ENCODE measurements around the gene CHD5. TPM values are rescaled to one million over a fixed set of nuclear protein-coding genes. Genes with fewer than 3 reads are reported as not detected.

The CHD5 gene
- total and polyA plus RNA-seq, 2 of the 13 experiments (the other 11 are each of a cell fraction or from before 2014, with no cell fraction given), result 0.02 to 0.21 TPM

DNA sequence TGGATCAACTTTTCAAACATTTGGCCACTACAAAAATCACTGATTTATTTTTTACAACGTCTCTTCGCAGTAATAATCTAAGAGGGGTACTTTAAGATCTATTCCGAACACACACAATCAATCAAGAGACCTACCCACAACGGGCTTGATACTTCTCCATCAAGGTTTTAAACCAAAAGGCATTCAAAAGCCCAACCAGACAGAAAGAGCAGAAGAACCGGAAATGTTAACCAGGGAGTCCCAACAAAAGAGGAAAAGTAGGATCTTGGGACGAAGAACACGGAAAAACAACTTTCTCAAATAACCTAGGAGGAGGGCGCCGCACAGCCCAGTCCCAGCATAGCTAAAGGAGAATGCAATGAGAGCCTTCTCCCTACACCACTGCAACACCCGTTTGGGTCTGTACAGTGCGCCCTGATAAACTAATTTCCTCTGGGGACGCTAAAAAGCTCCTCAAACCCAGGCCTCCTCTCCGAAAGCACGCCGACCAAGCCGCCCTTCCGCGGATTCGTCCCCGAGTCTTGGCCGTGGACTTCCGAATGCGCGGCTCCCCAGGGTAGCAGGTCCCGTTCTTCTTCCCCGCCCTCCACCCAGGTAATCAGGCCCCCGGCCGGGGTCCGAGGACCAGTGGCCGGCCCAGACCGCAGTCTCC is 18.7 kb upstream of the CHD5 start (continued):
- TF ChIP-seq, protein P1, sequence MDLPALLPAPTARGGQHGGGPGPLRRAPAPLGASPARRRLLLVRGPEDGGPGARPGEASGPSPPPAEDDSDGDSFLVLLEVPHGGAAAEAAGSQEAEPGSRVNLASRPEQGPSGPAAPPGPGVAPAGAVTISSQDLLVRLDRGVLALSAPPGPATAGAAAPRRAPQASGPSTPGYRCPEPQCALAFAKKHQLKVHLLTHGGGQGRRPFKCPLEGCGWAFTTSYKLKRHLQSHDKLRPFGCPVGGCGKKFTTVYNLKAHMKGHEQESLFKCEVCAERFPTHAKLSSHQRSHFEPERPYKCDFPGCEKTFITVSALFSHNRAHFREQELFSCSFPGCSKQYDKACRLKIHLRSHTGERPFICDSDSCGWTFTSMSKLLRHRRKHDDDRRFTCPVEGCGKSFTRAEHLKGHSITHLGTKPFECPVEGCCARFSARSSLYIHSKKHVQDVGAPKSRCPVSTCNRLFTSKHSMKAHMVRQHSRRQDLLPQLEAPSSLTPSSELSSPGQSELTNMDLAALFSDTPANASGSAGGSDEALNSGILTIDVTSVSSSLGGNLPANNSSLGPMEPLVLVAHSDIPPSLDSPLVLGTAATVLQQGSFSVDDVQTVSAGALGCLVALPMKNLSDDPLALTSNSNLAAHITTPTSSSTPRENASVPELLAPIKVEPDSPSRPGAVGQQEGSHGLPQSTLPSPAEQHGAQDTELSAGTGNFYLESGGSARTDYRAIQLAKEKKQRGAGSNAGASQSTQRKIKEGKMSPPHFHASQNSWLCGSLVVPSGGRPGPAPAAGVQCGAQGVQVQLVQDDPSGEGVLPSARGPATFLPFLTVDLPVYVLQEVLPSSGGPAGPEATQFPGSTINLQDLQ (CRISPR knock-in tag; IDR thresholded peaks at IDR 0.05), result peak; percentile 13; the same call in 1 of the 2 replicates
- no peak for TF ChIP-seq CHD4 (IDR thresholded peaks at IDR 0.05; ENCODE audit: borderline replicate concordance, low read length)
- TF ChIP-seq ZNF3 (CRISPR knock-in tag; IDR thresholded peaks at IDR 0.05), result no peak
- no peak for TF ChIP-seq RCOR2 (CRISPR knock-in tag; IDR thresholded peaks at IDR 0.05)
- no peak for TF ChIP-seq MAZ (IDR thresholded peaks at IDR 0.05; ENCODE audit: borderline replicate concordance, low read depth, low read length)
- no peak for TF ChIP-seq MAZ (CRISPR knock-in tag; IDR thresholded peaks at IDR 0.05; ENCODE audit: low read depth)
- TF ChIP-seq, protein P2, sequence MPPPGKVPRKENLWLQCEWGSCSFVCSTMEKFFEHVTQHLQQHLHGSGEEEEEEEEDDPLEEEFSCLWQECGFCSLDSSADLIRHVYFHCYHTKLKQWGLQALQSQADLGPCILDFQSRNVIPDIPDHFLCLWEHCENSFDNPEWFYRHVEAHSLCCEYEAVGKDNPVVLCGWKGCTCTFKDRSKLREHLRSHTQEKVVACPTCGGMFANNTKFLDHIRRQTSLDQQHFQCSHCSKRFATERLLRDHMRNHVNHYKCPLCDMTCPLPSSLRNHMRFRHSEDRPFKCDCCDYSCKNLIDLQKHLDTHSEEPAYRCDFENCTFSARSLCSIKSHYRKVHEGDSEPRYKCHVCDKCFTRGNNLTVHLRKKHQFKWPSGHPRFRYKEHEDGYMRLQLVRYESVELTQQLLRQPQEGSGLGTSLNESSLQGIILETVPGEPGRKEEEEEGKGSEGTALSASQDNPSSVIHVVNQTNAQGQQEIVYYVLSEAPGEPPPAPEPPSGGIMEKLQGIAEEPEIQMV (CRISPR knock-in tag; IDR thresholded peaks at IDR 0.05; ENCODE audit: low read depth), result no peak
- no peak for TF ChIP-seq MAFK (conservative IDR thresholded peaks at IDR 0.05 in 1 of 2, IDR thresholded peaks at IDR 0.05 in 1 of 2; ENCODE audit: low read length in 2 of 2)
- no peak for TF ChIP-seq SRSF9 (IDR thresholded peaks at IDR 0.05; ENCODE audit: borderline replicate concordance, insufficient read depth, low read depth, low read length, poor library complexity, severe bottlenecking)
- TF ChIP-seq TSC22D2 (CRISPR knock-in tag; IDR thresholded peaks at IDR 0.05; ENCODE audit: borderline replicate concordance), result no peak
- TF ChIP-seq, protein P3, sequence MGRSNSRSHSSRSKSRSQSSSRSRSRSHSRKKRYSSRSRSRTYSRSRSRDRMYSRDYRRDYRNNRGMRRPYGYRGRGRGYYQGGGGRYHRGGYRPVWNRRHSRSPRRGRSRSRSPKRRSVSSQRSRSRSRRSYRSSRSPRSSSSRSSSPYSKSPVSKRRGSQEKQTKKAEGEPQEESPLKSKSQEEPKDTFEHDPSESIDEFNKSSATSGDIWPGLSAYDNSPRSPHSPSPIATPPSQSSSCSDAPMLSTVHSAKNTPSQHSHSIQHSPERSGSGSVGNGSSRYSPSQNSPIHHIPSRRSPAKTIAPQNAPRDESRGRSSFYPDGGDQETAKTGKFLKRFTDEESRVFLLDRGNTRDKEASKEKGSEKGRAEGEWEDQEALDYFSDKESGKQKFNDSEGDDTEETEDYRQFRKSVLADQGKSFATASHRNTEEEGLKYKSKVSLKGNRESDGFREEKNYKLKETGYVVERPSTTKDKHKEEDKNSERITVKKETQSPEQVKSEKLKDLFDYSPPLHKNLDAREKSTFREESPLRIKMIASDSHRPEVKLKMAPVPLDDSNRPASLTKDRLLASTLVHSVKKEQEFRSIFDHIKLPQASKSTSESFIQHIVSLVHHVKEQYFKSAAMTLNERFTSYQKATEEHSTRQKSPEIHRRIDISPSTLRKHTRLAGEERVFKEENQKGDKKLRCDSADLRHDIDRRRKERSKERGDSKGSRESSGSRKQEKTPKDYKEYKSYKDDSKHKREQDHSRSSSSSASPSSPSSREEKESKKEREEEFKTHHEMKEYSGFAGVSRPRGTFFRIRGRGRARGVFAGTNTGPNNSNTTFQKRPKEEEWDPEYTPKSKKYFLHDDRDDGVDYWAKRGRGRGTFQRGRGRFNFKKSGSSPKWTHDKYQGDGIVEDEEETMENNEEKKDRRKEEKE (IDR thresholded peaks at IDR 0.05), result no peak
- no peak for TF ChIP-seq TGIF2 (CRISPR knock-in tag; IDR thresholded peaks at IDR 0.05)
- TF ChIP-seq ZNF776 (CRISPR knock-in tag; IDR thresholded peaks at IDR 0.05), result no peak
- TF ChIP-seq, protein P4, sequence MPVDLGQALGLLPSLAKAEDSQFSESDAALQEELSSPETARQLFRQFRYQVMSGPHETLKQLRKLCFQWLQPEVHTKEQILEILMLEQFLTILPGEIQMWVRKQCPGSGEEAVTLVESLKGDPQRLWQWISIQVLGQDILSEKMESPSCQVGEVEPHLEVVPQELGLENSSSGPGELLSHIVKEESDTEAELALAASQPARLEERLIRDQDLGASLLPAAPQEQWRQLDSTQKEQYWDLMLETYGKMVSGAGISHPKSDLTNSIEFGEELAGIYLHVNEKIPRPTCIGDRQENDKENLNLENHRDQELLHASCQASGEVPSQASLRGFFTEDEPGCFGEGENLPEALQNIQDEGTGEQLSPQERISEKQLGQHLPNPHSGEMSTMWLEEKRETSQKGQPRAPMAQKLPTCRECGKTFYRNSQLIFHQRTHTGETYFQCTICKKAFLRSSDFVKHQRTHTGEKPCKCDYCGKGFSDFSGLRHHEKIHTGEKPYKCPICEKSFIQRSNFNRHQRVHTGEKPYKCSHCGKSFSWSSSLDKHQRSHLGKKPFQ (CRISPR knock-in tag; IDR thresholded peaks at IDR 0.05; ENCODE audit: insufficient replicate concordance), result peak; percentile 40
- TF ChIP-seq, protein P5, sequence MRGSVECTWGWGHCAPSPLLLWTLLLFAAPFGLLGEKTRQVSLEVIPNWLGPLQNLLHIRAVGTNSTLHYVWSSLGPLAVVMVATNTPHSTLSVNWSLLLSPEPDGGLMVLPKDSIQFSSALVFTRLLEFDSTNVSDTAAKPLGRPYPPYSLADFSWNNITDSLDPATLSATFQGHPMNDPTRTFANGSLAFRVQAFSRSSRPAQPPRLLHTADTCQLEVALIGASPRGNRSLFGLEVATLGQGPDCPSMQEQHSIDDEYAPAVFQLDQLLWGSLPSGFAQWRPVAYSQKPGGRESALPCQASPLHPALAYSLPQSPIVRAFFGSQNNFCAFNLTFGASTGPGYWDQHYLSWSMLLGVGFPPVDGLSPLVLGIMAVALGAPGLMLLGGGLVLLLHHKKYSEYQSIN (CRISPR knock-in tag; IDR thresholded peaks at IDR 0.05; ENCODE audit: borderline replicate concordance), result no peak
- TF ChIP-seq ASH2L (IDR thresholded peaks at IDR 0.05; ENCODE audit: insufficient read length, low read depth, low read length), result no peak
- no peak for TF ChIP-seq XBP1 (CRISPR knock-in tag; IDR thresholded peaks at IDR 0.05)

Data from HepG2 (cell line).